Hair follicular keratinocyte (primary cell): Measurements from ENCODE around the gene LYRM2. TPM values are rescaled to one million over a fixed set of nuclear protein-coding genes. Genes with fewer than 3 reads are reported as not detected.

Experiments used
- total RNA-seq: library from RNA; depleted of rRNA; stranded (reverse); fragments of >200 nt; gene quantifications from 2 replicates; pipeline ENCODE4 v1.2.3, GENCODE V29; 2015

The LYRM2 gene
- 19.1 and 19.7 TPM in 2 replicates for total RNA-seq

GRCh38 chr6:89638320-89639195 is at the start of gene LYRM2:
LYRM2 (minus strand) TSS chr6:89638747; CDS start chr6:89638716, 31 bp downstream.

Other genes with a start within 250 kb of the LYRM2 start
- gene RRAGD, start 226.5 kb downstream of the LYRM2 start, total RNA-seq = 0.04 and 1.2 TPM in 2 replicates
- 4.7 and 6.1 TPM in 2 replicates for gene ANKRD6, start 205.6 kb downstream of the LYRM2 start, total RNA-seq
- gene MDN1, start 181.0 kb upstream of the LYRM2 start, total RNA-seq = 12.7 and 12.9 TPM in 2 replicates
- 3.7 and 5.1 TPM in 2 replicates for gene CASP8AP2, start 191.1 kb upstream of the LYRM2 start, total RNA-seq